WERI-Rb-1 (cell line): ENCODE data around the gene RRP8.

Experiments
- DNase-seq: peaks from one replicate; pipeline ENCODE4 v3.0.0-alpha.2; 2020
- H3K27ac ChIP-seq: fragments of 250-450 bp; sonication (Bioruptor Pico); 2 replicates; pipeline ENCODE4 v1.5.1; 2020; ENCODE audit warnings: mild to moderate bottlenecking, moderate library complexity
- H3K27me3 ChIP-seq: fragments of 250-450 bp; sonication (Bioruptor Pico); 2 replicates; pipeline ENCODE4 v1.5.1; 2021; ENCODE audit warnings: mild to moderate bottlenecking, low read depth, moderate library complexity; ENCODE audit not compliant: insufficient read depth, severe bottlenecking
- H3K36me3 ChIP-seq: fragments of 250-450 bp; sonication (Bioruptor Pico); 2 replicates; pipeline ENCODE4 v1.5.1; 2020; ENCODE audit warnings: mild to moderate bottlenecking, moderate library complexity
- H3K4me3 ChIP-seq: 2 replicates; pipeline ENCODE4 v1.5.1; 2011; ENCODE audit warnings: low read depth, mild to moderate bottlenecking, control low read depth, low read length
- H3K9me3 ChIP-seq: fragments of 250-450 bp; sonication (Bioruptor Pico); 2 replicates; pipeline ENCODE4 v1.5.1; 2021; ENCODE audit warnings: mild to moderate bottlenecking, moderate library complexity; ENCODE audit not compliant: severe bottlenecking
- TF ChIP-seq, protein P1 (sequence below): IDR thresholded peaks from 2 replicates; pipeline ENCODE4 v1.5.1; 2011; ENCODE audit warnings: low read depth, mild to moderate bottlenecking, control low read depth, inconsistent platforms, low read length

RRP8 gene

DNA sequence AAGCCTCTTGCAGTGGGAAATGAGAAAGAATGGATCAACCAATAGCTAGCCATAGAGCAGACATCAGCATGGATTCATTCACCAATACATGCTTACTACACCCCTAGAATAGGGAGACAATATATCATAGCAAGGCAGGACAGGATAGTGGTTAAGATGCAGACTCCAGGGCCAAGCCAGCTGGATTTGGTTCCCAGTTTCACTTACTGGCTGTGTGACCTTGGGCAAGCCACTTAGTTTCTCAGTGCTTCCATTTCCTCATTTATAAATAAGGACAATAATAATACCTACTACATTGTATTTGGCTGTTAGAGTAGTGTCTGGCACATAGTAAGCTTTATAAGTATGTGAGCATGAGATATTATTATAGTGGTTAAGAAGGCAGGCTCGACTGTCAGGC lies 45.1 kb upstream of the RRP8 start:
- Histone ChIP-seq H3K27me3 (no peaks in the 10 kb centered on the region), H3K36me3 (peaks cover 8% of the 10 kb centered on the region), H3K4me3 (no peak overlapping the region), H3K27ac (no peak overlapping the region), H3K9me3 (no peaks in the 10 kb centered on the region)
- TF ChIP-seq, protein P1, sequence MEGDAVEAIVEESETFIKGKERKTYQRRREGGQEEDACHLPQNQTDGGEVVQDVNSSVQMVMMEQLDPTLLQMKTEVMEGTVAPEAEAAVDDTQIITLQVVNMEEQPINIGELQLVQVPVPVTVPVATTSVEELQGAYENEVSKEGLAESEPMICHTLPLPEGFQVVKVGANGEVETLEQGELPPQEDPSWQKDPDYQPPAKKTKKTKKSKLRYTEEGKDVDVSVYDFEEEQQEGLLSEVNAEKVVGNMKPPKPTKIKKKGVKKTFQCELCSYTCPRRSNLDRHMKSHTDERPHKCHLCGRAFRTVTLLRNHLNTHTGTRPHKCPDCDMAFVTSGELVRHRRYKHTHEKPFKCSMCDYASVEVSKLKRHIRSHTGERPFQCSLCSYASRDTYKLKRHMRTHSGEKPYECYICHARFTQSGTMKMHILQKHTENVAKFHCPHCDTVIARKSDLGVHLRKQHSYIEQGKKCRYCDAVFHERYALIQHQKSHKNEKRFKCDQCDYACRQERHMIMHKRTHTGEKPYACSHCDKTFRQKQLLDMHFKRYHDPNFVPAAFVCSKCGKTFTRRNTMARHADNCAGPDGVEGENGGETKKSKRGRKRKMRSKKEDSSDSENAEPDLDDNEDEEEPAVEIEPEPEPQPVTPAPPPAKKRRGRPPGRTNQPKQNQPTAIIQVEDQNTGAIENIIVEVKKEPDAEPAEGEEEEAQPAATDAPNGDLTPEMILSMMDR: no peak
- DNase-seq: no peak

DNA sequence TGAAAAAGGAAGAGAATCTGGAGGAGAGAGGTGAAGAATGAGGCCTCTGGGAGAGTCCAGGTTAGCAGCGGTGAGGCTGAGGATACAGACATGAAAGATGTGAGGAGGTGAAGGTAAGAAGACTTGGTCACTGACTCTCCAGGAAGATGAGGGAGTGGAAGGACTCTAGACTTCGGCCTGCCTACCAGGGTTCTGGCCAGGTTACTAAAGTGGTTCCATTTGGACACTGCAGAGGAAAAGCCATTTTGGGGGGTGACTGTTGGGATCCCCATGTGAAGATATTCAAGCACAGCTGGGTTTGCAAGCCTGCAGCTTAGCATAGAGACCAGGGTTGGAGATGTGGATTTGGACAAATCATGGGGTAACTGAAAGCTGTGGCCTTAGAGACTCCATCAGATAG lies 44.4 kb upstream of the RRP8 start:
- TF ChIP-seq, protein P1: no peak
- no peak for DNase-seq
- Histone ChIP-seq H3K27me3 (no peaks in the 10 kb centered on the region), H3K4me3 (no peak overlapping the region), H3K36me3 (peaks cover 8% of the 10 kb centered on the region), H3K27ac (no peak overlapping the region), H3K9me3 (no peaks in the 10 kb centered on the region)

DNA sequence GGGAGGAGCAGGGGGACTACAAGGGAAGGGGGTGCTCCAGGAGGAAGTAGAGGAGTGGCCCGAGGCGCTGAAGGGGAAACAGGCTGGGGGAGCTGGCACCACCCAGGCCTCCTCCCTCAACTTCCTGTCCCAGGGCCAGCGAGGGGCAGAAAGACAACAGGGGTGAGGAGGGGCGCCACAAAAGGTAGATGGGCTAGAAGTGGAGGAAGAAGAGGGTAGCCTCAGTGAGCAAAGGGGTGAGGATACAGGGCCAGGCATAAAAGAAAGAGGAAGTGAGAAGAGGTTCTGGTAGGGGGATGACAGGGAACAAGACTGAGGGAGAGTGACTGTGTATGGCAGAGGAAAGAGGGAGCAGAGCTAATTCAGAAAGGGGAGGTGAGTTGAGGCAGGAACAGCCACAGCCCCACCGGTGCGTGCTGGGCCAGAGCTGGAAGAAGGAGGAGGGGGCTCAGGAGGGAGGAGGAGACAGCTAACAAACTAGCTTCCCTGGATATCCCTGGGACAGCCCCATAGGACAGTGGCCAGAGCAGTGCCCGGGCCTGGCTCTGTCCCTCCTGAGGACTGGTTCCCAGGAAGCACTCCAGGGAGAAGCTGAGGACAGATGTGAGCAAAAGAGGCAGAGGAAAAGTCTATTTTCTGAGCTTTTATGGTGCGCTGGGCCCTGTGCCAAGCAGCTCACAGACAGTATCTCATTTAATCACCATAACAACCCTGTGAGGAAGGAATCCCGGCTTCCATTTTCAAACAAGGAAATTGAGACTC lies 43.7 kb upstream of the RRP8 start:
- TF ChIP-seq, protein P1: no peak
- H3K27me3 ChIP-seq: no peaks in the 10 kb centered on the region
- DNase-seq: no peak
- no peak overlapping the region for H3K4me3 ChIP-seq
- no peak overlapping the region for H3K27ac ChIP-seq
- no peaks in the 10 kb centered on the region for H3K9me3 ChIP-seq
- H3K36me3 ChIP-seq: peaks cover 8% of the 10 kb centered on the region

DNA sequence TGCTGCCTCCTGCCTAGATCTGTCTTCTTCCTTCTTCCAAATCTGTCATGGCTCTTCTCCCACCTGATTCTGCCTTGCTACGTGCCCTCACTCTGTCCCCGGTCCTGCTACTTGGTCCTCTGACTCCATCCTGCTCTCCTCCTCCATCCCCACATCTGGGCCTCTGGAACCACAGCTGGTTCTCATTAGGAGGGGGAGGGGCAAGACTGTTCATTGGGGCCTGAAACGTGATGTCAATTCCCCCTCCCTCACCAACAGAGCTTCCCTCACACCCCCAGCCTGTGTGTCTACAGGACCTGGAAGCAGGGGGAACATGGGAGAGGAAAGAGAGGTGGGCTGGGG lies 43.1 kb upstream of the RRP8 start:
- Histone ChIP-seq H3K36me3 (peaks cover 8% of the 10 kb centered on the region), H3K4me3 (no peak overlapping the region), H3K27me3 (no peaks in the 10 kb centered on the region), H3K9me3 (no peaks in the 10 kb centered on the region), H3K27ac (no peak overlapping the region)
- TF ChIP-seq, protein P1: no peak
- no peak for DNase-seq

DNA sequence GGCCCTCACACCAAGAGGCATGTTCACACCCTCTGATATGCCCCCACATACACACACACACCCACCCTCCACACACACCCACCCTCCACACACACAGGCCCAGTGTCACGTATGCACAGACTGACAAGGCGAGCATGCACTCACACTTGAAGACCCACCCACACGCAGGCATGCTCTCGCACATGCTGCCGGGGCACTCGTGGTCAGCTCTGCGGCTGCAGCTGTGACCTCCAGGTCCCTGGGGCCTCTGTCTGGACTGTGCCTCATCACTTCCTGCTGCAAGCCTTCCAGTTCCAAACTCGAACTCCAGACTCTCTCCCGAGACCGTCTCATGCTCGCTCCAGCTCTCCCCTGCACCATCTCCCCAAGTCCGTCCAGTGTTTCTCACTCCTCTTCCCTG lies 42.7 kb upstream of the RRP8 start:
- TF ChIP-seq, protein P1: no peak
- Histone ChIP-seq H3K4me3 (no peak overlapping the region), H3K27ac (no peak overlapping the region), H3K9me3 (no peaks in the 10 kb centered on the region), H3K36me3 (peaks cover 9% of the 10 kb centered on the region), H3K27me3 (no peaks in the 10 kb centered on the region)
- DNase-seq: no peak

DNA sequence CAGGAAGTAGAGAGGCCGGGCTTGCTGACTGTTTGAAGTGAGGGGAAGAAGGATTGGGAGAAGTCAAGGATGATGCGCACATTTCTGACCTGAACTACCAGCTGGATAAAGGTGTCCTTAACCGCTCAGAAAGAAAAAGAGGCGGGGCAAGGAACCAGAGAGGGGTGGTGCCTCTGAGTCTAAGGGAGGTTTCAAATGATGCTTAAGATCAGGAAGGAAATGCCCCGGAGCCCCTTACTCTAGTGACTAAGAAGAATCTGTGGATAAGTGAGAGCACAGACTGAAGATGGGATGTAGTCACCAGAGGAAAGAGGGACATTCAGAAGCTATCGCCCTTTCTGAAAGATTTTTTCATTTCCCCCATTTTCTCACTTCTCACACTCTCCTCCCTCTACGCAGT lies 39.5 kb upstream of the RRP8 start:
- no peaks in the 10 kb centered on the region for H3K27me3 ChIP-seq
- peaks cover 29% of the 10 kb centered on the region for H3K36me3 ChIP-seq
- H3K4me3 ChIP-seq: no peak overlapping the region
- no peak overlapping the region for H3K27ac ChIP-seq
- DNase-seq: no peak
- TF ChIP-seq, protein P1: no peak
- no peaks in the 10 kb centered on the region for H3K9me3 ChIP-seq
